CD4-positive, alpha-beta T cell treated with Interleukin-21 for 1 hour (primary cell): ENCODE results near the gene ZNG1C.
"Not testable (repeated sequence)": the region's sequence is repeated elsewhere in the genome, so short reads cannot be mapped to it uniquely, and the experiment has no call there.

ENCODE experiments used
- DNase-seq: peaks from one replicate; pipeline ENCODE4 v3.0.0-alpha.2; 2020

Gene ZNG1C

DNA sequence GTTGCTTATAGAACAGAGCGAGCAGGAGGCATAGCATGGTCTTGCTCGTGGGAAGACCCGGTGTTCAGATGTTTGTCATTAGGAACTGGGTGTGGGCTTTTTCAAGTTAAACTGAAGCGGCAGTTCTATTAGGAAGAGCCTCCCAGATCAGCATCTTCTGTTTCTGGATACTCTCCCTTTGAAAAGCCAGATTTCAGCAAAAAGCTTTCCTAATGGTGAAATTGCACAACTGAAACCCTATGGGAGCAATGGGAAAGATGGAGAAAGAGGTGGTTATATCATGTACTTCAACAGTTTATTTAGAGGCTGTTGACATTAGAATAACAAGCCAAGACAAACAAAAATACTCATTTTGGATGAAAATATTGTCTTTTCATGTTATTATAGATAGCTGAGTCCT, 102.2 kb downstream of the ZNG1C start:
- not testable (repeated sequence) for DNase-seq
